KMS-11 (cell line): ENCODE data around the gene MUC15.

ENCODE experiments used
- H2AFZ ChIP-seq: fragments of 200-600 bp; sonication (generic); 2 replicates; pipeline ENCODE4 v1.6.1; 2016; ENCODE audit warnings: antibody characterized with exemption, mixed run types, low read depth
- H3K27ac ChIP-seq: fragments of 200-600 bp; sonication (generic); 2 replicates; pipeline ENCODE4 v1.6.1; 2016; ENCODE audit warnings: mild to moderate bottlenecking, mixed run types
- H3K27me3 ChIP-seq: fragments of 200-600 bp; sonication (generic); 2 replicates; pipeline ENCODE4 v1.6.1; 2017; ENCODE audit warnings: mild to moderate bottlenecking, low read depth, mixed run types, moderate library complexity; ENCODE audit not compliant: insufficient read depth
- H3K36me3 ChIP-seq: fragments of 200-600 bp; sonication (generic); 2 replicates; pipeline ENCODE4 v1.6.1; 2017; ENCODE audit warnings: mild to moderate bottlenecking, mixed run types; ENCODE audit not compliant: insufficient read depth
- H3K4me1 ChIP-seq: fragments of 200-600 bp; sonication (generic); 2 replicates; pipeline ENCODE4 v1.6.1; 2016; ENCODE audit warnings: mild to moderate bottlenecking, low read depth, mixed run types; ENCODE audit not compliant: poor library complexity, severe bottlenecking
- H3K4me2 ChIP-seq: fragments of 200-600 bp; sonication (generic); 2 replicates; pipeline ENCODE4 v1.7.0; 2016; ENCODE audit warnings: mild to moderate bottlenecking, mixed run types
- H3K4me3 ChIP-seq: fragments of 200-600 bp; sonication (generic); IDR thresholded peaks from 2 replicates; pipeline ENCODE4 v1.6.1; 2017; ENCODE audit warnings: low read depth, low read length, mixed read lengths; ENCODE audit not compliant: insufficient read depth
- H3K79me2 ChIP-seq: fragments of 200-600 bp; sonication (generic); 2 replicates; pipeline ENCODE4 v1.6.1; 2016; ENCODE audit warnings: low read depth, mixed run types; ENCODE audit not compliant: insufficient read depth
- H3K9ac ChIP-seq: fragments of 200-600 bp; sonication (generic); 2 replicates; pipeline ENCODE4 v1.6.1; 2016; ENCODE audit warnings: mild to moderate bottlenecking, mixed run types
- H4K20me1 ChIP-seq: fragments of 200-600 bp; sonication (generic); 2 replicates; pipeline ENCODE4 v1.6.1; 2016; ENCODE audit warnings: mild to moderate bottlenecking, mixed run types; ENCODE audit not compliant: insufficient read depth
- CTCF ChIP-seq: fragments of 200-600 bp; sonication (generic); conservative IDR thresholded peaks from 2 replicates; pipeline ENCODE4 v1.6.1; 2017; ENCODE audit warnings: low read depth, mild to moderate bottlenecking, antibody characterized with exemption, low read length, moderate library complexity, mixed read lengths

The MUC15 gene

GRCh38 chr11:26553182-26553581 lies 18.9 kb downstream of the MUC15 start:
- Histone ChIP-seq H3K4me3 (no peak overlapping the region), H3K79me2 (no peaks in the 10 kb centered on the region), H3K4me2 (no peak overlapping the region), H3K4me1 (no peaks in the 10 kb centered on the region), H3K27me3 (no peaks in the 10 kb centered on the region), H3K9ac (no peak overlapping the region), H3K36me3 (no peaks in the 10 kb centered on the region), H2AFZ (no peak overlapping the region), H3K27ac (no peak overlapping the region), H4K20me1 (no peaks in the 10 kb centered on the region)
- no peak for TF ChIP-seq CTCF

- no peak overlapping the region for H3K4me3 ChIP-seq
- H4K20me1 ChIP-seq: no peaks in the 10 kb centered on the region
- H2AFZ ChIP-seq: no peak overlapping the region
- H3K4me2 ChIP-seq: no peak overlapping the region
- H3K9ac ChIP-seq: no peak overlapping the region
- TF ChIP-seq CTCF: peak; percentile 61
- H3K27ac ChIP-seq: no peak overlapping the region
- no peaks in the 10 kb centered on the region for H3K27me3 ChIP-seq
- no peaks in the 10 kb centered on the region for H3K79me2 ChIP-seq
- H3K4me1 ChIP-seq: no peaks in the 10 kb centered on the region
- H3K36me3 ChIP-seq: no peaks in the 10 kb centered on the region
These were observed 20.8 kb downstream of the MUC15 start for GRCh38 chr11:26551186-26551801.

GRCh38 chr11:26550022-26550421 lies 22.0 kb downstream of the MUC15 start:
- Histone ChIP-seq H2AFZ (no peak overlapping the region), H4K20me1 (no peaks in the 10 kb centered on the region), H3K9ac (no peak overlapping the region), H3K27ac (no peak overlapping the region), H3K4me1 (no peaks in the 10 kb centered on the region), H3K79me2 (no peaks in the 10 kb centered on the region), H3K4me3 (no peak overlapping the region), H3K36me3 (no peaks in the 10 kb centered on the region), H3K27me3 (no peaks in the 10 kb centered on the region), H3K4me2 (no peak overlapping the region)
- no peak for TF ChIP-seq CTCF

GRCh38 chr11:26549176-26549575 lies 22.9 kb downstream of the MUC15 start:
- no peak overlapping the region for H2AFZ ChIP-seq
- no peaks in the 10 kb centered on the region for H3K4me1 ChIP-seq
- no peaks in the 10 kb centered on the region for H3K36me3 ChIP-seq
- no peak overlapping the region for H3K9ac ChIP-seq
- no peaks in the 10 kb centered on the region for H4K20me1 ChIP-seq
- no peak for TF ChIP-seq CTCF
- no peak overlapping the region for H3K27ac ChIP-seq
- no peak overlapping the region for H3K4me3 ChIP-seq
- no peaks in the 10 kb centered on the region for H3K27me3 ChIP-seq
- no peak overlapping the region for H3K4me2 ChIP-seq
- no peaks in the 10 kb centered on the region for H3K79me2 ChIP-seq
